Myocyte (in vitro differentiated cells): ENCODE data around the gene PNMT. TPM values are rescaled to one million over a fixed set of nuclear protein-coding genes. Genes with fewer than 3 reads are reported as not detected.

Experiments used
- DNase-seq: peaks from one replicate; pipeline ENCODE4 v3.0.0-alpha.2; 2012; ENCODE audit warnings: low read depth
- total RNA-seq: library from RNA; depleted of rRNA; stranded (reverse); fragments of >200 nt; gene quantifications from 2 replicates; pipeline ENCODE4 v1.2.3, GENCODE V29; 2014

Gene PNMT
- total RNA-seq, 1 donor from 2014 or later, result 0.96 TPM

- no peak for DNase-seq
Measured at GRCh38 chr17:39667262-39667944, 850 bp upstream of the PNMT start.

DNA sequence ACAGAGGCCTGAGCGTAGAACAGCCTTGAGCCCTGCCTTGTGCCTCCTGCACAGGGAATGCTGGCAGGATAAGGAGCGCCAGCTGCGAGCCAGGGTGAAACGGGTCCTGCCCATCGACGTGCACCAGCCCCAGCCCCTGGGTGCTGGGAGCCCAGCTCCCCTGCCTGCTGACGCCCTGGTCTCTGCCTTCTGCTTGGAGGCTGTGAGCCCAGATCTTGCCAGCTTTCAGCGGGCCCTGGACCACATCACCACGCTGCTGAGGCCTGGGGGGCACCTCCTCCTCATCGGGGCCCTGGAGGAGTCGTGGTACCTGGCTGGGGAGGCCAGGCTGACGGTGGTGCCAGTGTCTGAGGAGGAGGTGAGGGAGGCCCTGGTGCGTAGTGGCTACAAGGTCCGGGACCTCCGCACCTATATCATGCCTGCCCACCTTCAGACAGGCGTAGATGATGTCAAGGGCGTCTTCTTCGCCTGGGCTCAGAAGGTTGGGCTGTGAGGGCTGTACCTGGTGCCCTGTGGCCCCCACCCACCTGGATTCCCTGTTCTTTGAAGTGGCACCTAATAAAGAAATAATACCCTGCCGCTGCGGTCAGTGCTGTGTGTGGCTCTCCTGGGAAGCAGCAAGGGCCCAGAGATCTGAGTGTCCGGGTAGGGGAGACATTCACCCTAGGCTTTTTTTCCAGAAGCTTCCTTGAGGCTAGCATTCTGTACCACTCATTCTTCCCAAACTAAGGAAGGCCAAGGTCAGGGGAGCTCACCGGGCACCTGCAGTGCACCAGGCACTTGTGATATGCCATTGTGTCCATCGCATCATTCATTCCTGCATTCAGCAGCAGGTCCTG lies 1.9 kb downstream of the PNMT start:
- DNase-seq, result no peak

DNA sequence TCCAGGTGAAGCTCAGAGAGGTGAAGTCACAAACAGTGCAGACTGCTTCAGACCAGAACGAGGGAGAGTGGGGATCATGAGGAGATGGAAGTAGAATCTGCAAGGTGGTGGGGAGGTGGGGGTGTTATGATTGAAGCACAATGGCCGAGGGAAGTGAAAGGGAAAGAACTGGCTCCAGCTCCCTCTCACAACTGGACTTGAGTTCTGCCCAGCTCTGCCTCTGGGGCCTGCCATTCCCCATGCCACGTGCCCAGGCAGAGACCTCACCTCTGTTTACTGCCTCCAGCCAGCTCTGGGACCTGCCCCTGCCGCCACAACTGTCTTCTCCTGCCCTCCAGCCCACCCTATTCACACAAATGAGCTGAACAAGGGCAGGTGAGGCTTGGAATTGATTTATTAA lies 2.5 kb downstream of the PNMT start:
- no peak for DNase-seq

- DNase-seq, result peak; percentile 62
Measured at GRCh38 chr17:39671651-39672521, 3.6 kb downstream of the PNMT start.

- no peak for DNase-seq
Measured at GRCh38 chr17:39672522-39673334, 4.5 kb downstream of the PNMT start.

- no peak for DNase-seq
Measured at GRCh38 chr17:39673335-39674081, 5.3 kb downstream of the PNMT start.

GRCh38 chr17:39674179-39674578 lies 5.9 kb downstream of the PNMT start:
- DNase-seq, result no peak

DNA sequence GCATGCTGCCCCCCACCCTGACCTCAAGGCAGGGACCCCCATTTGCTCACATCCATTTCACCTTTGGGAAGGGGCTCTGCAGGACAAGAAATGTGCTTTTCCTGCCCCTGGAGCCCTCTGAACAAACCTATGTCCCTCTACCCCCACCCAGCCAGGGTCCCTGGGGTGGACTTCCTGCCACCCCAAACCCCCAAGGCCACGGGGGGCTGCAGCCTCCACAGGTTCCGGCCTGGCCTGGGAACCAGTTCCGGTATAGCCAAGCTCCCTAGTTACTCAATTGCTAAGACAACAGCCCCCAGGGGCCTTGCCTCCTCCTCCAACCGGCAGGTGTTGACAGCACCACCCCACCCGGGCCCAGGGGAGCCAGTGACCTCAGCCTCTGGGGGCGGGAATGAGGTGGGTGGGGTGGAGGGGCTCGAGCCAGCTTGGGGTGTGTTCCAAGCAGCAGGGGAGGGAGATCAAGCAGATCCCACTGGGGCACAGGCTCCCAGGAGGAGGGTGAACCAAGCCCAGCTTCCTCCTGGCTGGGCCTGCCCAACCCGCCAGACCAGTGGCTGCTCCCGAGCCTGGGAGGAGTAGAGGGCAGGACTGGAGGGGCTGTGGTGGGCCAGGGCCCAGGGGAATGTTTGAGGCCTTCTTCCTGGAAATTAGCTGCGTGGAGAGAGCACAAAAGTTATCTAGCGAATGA lies 6.6 kb downstream of the PNMT start:
- peak; percentile 37 for DNase-seq

GRCh38 chr17:39675390-39676082 lies 7.3 kb downstream of the PNMT start:
- DNase-seq, result no peak

DNA sequence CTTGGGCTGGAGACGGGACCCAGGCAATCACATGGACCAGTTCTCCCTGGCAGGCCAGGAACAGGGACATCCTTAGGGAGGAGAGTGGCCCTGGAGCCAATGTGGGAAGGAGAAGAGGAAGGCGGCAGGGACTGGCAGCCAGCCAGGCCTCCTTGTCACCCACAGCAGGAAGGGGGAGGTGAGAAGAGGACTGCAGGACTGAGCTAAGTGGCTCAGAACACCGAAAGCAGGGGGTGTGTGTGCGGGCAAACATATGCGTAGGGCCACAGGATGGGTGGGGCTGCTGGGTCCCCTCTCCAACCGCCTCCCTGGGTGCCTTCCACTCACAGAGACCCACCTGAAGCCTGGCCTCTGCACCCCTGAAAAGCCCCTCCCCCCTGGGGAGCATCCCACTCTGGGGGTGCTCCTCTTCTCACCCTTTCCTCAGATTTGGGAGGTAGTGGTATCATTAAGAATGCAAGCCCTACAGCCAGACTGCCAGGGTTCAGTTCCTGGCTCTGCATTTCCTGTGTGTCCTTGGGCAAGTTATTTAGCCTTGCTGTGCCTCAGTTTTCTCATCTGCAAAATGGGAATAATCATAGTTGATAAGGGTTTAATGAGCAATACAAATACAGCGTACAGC lies 8.1 kb downstream of the PNMT start:
- no peak for DNase-seq

- no peak for DNase-seq
Measured at GRCh38 chr17:39677072-39677471, 8.8 kb downstream of the PNMT start.

GRCh38 chr17:39677542-39678339 lies 9.5 kb downstream of the PNMT start:
- peak; percentile 93 for DNase-seq

DNA sequence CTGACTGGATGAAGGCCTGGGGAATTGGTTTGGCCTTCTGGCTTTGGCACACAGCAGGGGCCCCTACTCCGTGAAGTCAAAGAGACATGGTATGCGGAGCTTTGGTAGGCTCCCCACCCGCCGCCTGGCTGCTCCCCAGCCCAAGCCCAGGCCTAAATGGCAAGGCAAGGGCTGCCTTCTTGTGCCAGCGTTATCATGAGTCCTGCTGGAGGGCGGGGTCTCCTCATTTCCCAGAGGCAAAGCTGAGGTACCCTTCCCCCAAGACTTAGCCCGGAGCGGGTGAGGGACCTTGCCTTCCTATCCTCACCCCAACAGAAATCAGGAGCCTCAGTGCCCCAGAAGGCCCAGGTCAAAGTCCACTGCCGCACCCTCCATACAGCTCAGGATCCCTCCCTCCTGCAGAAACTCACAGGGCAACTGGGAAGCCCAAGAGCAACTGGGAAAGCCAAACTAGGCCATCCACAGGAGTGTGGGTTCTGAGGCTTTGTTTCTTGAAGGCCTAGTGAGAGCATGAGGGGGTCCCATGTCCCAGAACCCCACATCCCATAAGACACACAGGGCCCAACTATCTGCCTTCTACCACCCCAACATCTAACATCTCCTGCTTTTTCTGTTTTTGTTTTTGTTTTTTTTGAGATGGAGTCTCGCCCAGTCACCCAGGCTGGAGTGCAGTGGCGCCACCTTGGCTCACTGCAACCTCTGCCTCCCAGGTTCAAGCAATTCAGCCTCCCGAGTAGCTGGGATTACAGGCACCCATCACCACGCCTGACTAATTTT lies 10.3 kb downstream of the PNMT start:
- no peak for DNase-seq

- DNase-seq, result no peak
Measured at GRCh38 chr17:39679521-39680192, 11.4 kb downstream of the PNMT start.

DNA sequence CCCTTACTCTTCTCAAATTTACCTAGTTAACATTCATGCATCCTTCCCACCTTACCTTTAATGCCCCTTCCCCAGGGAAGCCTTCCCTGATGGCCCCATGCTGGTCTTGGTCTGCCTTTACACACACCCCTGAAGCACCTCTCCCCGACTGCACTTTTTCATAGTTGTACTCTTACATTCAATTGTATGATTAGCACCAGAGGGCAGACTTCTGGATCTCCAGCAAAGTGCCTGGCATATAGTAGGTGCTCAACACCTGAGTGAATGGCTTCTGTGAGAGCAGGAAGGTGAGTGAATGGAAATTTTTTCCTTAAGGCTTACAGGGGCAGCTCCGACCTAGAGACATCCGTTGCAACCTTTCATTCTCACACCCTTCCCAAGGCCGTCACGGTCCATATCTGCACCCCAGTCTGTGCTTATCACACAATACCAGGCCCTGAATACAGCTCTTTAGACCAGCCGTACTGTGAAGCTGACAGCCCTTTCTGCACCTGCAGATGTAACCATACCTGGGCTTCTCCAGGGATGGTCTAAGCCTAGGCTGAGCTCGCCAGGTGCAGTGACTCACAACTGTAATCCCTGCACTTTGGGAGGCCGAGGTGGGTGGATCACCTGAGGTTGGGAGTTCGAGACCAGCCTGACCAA lies 15.2 kb downstream of the PNMT start:
- no peak for DNase-seq
